Measurements from ENCODE around the gene RINL.

DNA sequence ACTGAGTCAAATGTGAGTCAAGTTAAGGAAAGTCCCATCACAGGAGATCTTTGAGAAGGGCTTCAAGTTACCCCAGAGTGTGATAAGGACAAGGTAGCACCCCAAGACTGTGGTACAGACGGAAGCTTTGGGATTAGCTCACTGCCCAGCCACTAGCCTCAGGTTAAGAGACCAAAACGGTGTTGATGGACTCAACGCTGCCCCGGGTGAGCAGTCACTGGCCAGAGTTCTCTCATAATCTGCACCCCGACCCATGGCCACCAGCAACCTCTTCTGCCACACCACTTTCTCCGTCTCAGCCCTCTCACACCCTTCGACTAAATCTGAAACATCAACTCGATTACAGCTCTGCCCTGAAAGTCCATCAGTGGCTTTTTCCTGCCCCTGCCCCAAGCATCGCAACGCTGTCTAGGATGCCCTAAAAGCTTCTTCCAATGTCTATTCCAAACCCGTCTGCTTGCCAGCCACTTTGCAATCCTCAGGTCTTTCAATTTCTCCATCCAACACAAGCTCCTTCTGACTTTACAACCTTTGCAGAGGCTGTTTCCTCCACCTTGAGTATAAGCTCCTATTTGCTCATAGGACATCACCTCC, 33.9 kb downstream of the RINL start:
- no peak for TF ChIP-seq POLR2A (IDR thresholded peaks at IDR 0.05)
- TF ChIP-seq, protein P1, sequence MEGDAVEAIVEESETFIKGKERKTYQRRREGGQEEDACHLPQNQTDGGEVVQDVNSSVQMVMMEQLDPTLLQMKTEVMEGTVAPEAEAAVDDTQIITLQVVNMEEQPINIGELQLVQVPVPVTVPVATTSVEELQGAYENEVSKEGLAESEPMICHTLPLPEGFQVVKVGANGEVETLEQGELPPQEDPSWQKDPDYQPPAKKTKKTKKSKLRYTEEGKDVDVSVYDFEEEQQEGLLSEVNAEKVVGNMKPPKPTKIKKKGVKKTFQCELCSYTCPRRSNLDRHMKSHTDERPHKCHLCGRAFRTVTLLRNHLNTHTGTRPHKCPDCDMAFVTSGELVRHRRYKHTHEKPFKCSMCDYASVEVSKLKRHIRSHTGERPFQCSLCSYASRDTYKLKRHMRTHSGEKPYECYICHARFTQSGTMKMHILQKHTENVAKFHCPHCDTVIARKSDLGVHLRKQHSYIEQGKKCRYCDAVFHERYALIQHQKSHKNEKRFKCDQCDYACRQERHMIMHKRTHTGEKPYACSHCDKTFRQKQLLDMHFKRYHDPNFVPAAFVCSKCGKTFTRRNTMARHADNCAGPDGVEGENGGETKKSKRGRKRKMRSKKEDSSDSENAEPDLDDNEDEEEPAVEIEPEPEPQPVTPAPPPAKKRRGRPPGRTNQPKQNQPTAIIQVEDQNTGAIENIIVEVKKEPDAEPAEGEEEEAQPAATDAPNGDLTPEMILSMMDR (IDR thresholded peaks at IDR 0.05): no peak
